ENCODE results near the gene ARSB.

ARSB gene

GRCh38 chr5:78985116-78985724 lies at the start of gene ARSB:
TSS of gene ARSB (minus strand) at chr5:78985310. CDS start at chr5:78985248, 62 bp downstream.
- peak; percentile 58 for DNase-seq

- DNase-seq: no peak
Observed at GRCh38 chr5:79032782-79033181, 47.7 kb upstream of the ARSB start.

- no peak for DNase-seq
Observed at GRCh38 chr5:79032031-79032695, 47.1 kb upstream of the ARSB start.

GRCh38 chr5:79031485-79031867 lies 46.4 kb upstream of the ARSB start:
- no peak for DNase-seq

DNA sequence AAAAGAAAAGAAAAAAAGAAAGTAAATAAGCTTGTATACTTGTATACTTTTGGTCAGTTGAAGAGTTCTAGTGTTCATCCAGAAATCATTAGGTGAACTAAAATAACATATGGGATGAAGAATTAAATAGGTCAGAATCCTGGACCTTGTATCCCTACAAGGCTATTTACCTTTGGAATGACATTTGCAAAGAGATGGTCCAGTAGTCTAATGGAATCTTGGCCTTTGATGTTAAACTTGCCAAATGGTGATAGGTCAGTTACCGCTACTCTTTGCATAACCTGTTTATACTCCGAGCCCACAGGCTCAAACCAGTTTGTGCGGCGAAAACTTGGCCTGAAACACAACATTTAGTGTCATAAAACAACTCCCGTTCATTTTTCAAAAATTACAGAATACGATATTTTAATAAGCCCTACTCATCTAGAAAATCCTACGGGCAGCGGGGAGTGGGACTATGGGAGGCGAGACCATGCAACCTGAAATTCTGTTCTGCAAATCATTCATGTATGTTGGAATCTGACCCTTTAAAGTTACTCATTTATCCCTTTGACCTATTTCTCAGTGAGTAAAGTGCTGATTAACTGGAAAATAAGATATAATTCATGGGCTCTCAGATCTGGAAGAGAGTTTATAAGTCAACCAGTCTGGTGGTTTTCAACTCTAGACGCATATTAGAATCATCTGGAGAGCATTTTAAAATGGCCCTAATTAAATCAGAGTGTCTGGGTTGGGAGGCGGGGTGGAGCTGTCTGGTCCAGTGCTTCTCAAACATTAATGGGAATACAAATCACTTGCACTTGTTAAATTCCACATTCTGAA lies 45.8 kb upstream of the ARSB start:
- no peak for DNase-seq

GRCh38 chr5:79025054-79025472 lies 40.0 kb upstream of the ARSB start:
- peak; percentile 29 for DNase-seq

GRCh38 chr5:79023947-79024346 lies 38.8 kb upstream of the ARSB start:
- DNase-seq: no peak

- no peak for DNase-seq
Observed at GRCh38 chr5:79023348-79023747, 38.2 kb upstream of the ARSB start.

GRCh38 chr5:79022771-79023170 lies 37.7 kb upstream of the ARSB start:
- no peak for DNase-seq

DNA sequence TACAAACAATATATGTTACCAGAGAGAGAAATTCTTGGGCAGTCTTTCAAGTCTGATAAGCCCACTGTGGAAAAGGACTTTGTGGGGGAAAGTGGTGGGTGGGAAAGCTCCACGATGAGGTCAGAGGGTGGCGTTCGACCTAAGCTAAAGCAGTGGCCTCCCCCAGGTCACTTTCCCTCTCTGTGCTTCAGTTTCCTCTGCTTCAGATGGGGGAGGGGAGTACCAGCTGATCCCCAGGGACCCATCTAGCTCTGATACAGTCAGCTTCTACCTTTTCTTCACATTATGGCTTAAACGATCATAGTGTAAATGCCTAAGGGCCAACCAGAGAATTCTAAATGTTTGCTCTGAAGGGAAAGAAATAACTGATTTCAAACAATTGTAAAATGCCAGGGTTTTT lies 36.6 kb upstream of the ARSB start:
- DNase-seq: no peak

GRCh38 chr5:79020861-79021561 lies 35.9 kb upstream of the ARSB start:
- DNase-seq: peak; percentile 55

GRCh38 chr5:79014631-79015030 lies 29.5 kb upstream of the ARSB start:
- DNase-seq: no peak

DNA sequence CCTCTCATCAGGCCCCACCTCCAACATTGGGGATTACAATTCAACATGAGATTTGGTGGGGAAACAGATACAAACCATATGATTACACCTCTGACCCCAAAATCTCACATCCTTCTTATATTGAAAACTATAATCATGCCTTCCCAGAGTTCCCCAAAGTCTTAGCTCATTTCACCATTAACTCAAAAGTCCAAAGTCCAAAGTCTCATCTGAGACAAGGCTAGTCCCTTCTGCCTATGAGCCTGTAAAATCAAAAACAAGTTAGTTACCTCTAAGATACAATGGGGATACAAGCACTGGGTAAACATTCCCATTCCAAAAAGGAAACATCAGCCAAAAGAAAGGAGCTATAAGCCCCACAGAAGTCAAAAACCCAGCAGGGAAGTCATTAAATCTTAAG lies 26.8 kb upstream of the ARSB start:
- DNase-seq: no peak

DNA sequence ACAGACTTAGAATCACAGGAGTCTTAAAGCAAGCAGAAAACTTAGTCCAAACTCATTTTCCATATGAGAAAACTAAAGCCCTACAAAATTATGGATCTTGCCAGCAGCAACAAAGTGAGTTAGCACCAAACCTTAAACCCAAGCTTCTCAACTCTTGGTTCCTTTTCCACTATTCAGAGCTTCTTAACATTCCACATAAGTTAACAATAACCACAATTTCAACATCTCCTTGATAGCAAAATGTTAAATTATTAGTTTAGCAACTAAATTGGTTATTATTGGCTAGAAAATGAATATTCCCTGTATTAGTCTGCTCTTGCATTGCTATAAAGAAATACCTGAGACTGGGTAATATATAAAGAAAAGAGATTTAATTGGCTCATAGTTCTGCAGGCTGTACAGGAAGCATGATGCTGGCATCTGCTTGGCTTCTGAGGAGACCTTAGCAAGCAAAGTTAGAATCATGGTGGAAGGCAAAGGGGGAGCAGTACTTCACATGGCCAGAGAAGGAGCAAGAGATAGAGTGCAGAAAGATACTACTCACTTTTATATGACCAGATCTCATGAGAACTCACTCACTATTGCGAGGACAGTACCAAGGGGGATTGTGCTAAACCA lies 26.2 kb upstream of the ARSB start:
- no peak for DNase-seq

GRCh38 chr5:79008362-79008761 lies 23.3 kb upstream of the ARSB start:
- DNase-seq: no peak

- DNase-seq: no peak
Observed at GRCh38 chr5:79007872-79008271, 22.8 kb upstream of the ARSB start.

GRCh38 chr5:79005936-79006631 lies 21.0 kb upstream of the ARSB start:
- no peak for DNase-seq

- no peak for DNase-seq
Observed at GRCh38 chr5:79005151-79005550, 20.0 kb upstream of the ARSB start.

DNA sequence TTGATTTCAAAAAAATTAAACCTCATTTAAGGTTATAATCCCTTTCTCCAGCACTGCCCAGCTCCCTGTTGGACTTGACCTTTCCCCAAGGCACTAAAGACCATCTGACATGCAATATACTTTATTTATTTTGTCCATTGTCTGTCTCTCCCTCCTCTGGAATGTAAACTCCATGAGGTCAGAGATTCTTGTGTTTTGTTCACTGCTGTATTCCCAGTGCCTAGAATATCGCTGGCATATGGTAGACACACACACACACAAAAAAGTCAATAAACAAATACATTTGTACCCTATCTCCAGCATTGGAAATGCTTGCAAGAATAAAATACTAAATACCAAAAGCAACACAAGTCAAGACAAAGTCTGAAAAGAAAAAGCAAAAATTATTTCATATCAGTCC lies 17.3 kb upstream of the ARSB start:
- DNase-seq: no peak

DNA sequence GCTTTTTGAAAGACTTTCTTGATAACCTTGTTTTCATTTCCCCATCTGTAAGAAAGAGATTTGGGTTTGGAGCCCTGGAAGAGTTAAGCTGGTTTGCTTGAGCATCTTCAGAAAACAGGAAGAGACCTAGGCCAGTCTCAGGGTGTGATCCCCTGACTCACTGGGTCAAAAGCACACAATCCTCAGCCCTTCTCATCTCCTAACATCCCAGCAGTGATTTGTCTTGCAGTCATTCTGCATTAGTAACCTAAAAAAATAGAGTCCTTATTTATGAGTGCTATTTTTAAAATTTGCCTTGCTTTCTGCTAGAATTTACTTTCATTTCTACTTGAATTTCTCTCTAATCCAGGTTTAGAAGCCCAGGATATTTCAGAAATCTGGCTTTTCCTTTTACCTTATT lies 16.4 kb upstream of the ARSB start:
- no peak for DNase-seq

- no peak for DNase-seq
Observed at GRCh38 chr5:78997090-78997489, 12.0 kb upstream of the ARSB start.

DNA sequence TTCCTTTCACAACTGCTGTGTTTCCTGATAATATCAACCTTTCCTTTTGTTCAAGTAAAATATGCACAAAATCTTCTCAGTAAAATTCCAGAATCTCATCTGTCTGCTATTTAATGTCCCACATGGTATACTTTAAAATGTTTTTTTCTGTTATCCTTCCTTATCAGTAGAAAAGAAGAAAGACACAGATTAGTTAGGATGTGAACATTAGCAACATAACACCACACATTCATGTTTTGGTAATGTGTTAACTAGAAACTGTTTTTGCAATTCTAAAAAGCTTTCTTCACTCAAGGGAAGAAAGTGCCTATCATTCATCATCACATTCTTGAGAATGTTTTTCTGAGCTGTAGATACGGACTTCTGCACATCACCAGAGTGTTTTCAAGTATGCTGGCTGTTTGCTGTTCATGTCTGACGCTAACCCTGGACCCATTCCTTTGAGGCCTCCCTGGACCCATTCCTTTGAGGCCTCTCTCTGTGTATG lies 10.5 kb upstream of the ARSB start:
- no peak for DNase-seq

Data from MV-4-11 (cell line).